Skeletal muscle cell (primary cell): ENCODE data around the gene ICA1.

Experiments
- DNase-seq: peaks from one replicate; pipeline ENCODE4 v3.0.0-alpha.2; 2010; ENCODE audit warnings: low read depth
- H3K4me3 ChIP-seq: 2 replicates; pipeline ENCODE4 v1.5.1; 2011; ENCODE audit warnings: low read depth, mild to moderate bottlenecking, control low read depth, low read length, moderate library complexity

ICA1 gene

DNA sequence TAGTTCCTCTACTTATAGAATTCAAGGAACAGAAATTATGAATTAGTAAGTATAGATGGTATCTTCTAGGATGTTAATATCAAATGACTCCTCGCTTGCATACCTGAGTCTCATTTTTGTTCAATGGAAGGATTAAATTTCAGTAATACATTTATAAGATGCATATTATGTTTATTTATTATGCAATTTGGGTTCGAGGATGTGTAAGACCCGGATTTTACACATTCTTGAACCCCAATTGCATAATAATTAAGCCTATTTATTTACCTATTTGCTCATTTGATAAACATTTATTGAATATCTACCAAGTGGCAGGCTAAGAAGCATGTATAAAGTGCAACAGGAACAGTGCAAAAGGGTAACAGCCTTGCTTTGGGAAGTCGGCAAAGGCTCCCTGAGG is 52.6 kb downstream of the ICA1 start:
- DNase-seq: no peak
- H3K4me3 ChIP-seq: no peak overlapping the region

DNA sequence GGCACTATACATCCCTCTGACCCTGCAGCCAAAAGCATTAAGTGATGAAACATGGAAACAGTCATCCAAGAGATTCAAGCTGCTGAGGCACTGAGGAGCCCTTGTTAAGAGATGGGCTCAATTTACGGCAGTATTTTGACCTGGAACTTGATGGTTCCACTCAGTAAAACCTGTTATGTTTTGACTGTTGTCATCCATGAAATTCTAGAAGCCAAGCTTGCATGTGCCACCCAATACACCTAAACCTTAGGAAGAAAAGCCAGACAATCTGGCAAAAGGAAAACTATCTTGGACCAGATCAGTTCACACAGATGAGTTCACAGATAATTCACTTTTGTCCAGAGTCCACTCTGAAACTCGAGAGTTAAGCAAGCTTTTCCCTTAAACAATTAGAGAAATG is 53.2 kb downstream of the ICA1 start:
- no peak for DNase-seq
- H3K4me3 ChIP-seq: no peak overlapping the region

DNA sequence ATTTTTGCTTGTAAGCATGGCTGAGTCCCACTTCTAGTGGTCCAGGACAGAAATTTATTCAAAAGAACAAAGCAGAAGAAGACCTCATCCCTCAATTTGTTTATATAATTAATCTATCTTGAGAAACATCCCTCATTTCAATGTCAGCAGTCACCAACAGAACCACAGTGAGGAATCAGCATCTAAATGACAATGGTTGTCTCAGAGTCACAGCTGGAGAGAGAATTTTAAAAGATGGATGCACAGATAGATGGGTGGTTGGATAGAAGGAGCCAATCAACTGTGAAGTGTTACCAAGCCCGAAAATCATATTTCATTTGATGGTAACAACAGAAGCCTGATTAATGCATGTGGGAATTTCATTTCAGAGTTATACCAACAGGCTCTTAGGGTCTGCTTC is 55.0 kb downstream of the ICA1 start:
- no peak for DNase-seq

DNA sequence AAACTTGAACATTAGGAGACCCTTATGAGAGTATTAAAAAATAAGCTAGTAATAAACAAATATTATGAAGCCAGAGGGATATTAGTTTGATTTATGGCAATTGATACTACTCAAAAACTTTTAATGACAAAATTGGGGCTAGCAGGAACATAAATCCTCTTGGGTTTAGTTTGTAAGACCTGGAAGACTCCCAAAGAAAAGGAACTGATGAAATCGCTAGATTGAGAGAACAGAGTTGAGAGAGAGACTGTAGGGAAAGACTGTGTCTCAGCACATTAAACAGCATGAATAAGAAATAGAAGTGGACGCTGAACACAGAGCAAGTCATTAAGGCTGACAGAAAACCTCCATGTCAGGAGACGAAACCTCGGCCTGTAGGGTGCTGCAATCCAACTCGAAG is 56.4 kb downstream of the ICA1 start:
- H3K4me3 ChIP-seq: no peak overlapping the region
- DNase-seq: peak; percentile 14

More for the DNA sequence above, 55.0 kb downstream of the ICA1 start:
- H3K4me3 ChIP-seq: no peak overlapping the region

DNA sequence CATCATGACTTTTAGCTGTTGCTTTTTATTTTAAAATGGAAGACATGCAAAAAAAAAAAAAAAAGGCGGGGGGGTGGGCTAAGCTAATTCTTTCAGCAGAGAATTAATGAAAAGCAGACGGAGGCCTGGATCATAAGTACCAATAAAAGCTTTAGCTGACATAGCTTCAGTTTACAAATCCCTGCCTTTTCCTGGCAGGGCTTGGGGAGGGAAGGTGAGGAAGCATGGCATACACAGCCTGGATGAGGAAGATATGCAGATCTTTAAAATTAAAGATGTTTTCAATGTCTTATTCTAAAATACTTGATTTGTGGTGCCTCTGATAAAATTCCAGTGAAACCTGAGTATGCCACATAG is 57.0 kb downstream of the ICA1 start:
- H3K4me3 ChIP-seq: no peak overlapping the region

DNA sequence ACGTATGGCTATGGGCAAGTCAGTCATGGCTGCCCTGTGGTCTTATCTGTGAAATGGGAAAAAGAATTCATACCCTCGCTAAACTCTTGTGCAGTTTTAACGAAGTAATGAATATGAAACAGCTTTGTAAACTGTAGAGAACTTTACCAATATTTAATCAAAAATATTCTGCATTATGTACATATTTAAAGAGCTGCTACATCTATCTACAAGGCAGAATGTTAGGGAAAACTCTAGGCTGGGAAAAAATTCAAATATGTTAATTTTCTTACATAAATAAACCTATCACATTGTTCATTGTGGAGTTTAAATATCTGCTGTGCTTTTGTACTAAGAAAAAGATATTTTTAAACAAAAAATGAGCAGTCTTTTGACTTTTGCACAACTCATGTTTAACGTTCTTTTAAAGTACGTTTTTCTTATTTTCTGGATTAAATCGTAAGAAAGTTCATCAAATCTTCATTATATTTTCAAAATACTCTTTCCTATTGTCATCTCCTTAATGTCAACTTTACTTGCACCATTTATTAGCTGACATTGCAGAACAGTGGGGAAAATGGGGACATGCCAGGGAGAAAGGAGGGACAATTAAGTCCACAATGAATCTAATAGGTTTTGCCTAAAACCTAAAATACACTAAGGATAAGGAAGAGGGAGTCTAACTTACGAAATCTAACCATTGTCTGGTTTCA is 57.5 kb downstream of the ICA1 start:
- H3K4me3 ChIP-seq: no peak overlapping the region
- DNase-seq: no peak

More for the DNA sequence above, 57.0 kb downstream of the ICA1 start:
- DNase-seq: no peak

DNA sequence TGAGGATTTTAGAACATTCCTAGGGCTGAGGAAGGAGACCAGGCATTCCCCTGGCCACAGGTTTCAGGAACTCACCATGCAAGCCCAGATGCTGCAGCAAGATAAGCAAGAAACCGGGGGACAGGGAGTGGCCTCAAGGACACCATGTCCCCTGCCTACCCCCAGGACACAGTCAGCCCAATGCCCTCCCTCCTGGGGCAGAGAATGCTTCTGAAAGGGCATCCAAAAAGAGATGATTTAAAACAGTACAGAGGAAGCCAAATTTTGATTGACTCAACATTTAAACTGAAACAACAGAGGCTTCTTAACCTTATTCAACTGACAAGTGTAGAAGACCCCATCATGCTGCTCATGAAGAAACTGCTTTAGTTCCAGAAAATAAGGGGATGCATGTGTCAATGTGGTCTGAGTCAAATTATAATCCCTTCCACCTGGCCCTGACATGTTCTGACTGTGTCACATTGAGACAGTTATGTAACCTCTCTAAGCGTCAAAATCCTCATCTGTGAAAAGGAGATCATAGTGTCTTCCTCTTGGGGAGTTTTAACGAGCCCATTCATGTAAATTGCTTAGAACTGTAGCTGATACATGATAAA is 60.0 kb downstream of the ICA1 start:
- H3K4me3 ChIP-seq: no peak overlapping the region
- no peak for DNase-seq

DNA sequence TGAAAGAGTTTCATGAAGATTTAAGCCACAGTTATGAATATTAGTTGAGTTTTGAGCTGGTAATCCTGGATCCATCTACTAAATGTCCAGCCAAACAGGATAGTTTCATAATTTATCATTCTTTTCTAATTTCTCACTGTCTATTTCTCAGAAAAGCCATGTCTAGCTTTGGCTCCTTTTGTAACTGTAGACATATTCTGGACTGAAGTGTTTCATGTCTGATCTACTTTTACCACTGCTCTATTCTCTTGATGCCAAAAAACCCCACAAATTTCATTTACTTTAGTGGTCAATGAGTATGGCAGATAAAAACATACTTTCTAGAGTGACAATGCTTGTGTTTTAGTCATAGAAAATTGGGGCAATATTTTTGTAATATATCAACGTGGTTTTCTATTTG is 61.2 kb downstream of the ICA1 start:
- DNase-seq: no peak
- H3K4me3 ChIP-seq: no peak overlapping the region

DNA sequence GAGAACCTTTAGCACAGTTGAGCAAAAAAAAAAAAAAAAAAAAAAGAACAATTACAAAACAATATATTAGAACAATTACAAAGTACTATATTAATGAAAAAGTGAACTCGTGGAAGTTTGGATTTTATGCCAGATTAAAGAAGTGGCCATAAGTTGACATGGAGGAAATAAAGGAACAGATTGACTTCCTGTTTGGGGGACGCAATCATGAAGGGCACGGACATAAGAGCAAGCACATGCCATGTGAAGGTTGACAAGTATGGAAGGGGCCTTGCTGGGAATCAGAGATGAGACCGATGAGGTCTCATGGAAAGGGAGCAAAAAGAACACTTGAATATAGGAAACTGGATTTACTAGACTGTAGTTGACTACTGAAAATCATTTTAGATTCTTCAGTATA is 61.7 kb downstream of the ICA1 start:
- no peak for DNase-seq
- no peak overlapping the region for H3K4me3 ChIP-seq

DNA sequence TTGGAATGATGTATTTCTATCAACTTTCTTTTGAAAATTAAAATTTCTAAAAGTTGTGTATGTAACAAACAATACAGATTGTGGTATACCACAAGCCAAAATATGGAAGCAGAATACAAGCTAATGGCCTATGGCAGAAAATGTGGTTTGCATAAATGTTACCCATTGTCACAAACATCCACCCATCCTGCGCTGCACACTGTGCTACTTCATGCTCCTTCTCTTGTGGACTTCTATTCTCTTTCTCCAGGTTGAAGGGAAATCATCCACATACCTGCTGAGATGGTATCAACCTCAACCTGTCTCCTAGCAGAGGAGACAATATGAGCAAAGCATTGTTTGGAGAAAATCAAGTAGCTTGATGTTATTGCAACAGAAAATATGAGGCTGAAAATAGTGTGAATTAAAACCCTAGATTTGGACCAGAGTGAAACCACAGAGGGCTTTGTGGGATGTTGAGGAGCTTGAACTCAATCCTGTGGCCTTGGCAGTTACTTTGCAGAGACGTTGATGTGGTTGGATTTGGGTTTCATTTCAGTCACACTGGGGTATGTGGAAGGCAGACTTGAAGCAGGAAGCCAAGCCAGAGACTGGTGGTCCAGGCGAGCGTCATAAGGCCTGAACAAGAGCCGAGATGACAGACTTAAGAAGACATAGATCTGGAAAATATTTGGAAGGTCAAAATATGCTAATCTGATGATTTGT is 63.8 kb downstream of the ICA1 start:
- DNase-seq: no peak

DNA sequence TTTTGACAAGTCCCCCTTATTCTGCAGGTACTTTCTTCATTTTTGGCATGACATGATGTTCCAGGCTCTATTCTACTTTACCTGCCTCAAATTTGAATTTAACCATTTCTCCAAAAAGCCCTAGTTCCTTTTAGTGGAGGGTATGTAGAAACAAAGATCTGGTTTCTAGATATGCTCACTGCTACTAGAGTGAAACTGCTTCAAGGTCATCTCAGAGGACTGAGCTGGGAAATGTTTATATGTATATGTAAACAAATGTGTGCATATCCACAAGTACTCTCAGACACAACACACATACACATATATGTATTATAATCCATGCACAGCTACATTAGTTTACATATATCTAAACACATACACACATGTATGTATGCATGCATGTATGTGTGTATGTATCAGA is 69.1 kb downstream of the ICA1 start:
- no peak for DNase-seq
- H3K4me3 ChIP-seq: no peak overlapping the region

More for the DNA sequence above, 63.8 kb downstream of the ICA1 start:
- no peak overlapping the region for H3K4me3 ChIP-seq

DNA sequence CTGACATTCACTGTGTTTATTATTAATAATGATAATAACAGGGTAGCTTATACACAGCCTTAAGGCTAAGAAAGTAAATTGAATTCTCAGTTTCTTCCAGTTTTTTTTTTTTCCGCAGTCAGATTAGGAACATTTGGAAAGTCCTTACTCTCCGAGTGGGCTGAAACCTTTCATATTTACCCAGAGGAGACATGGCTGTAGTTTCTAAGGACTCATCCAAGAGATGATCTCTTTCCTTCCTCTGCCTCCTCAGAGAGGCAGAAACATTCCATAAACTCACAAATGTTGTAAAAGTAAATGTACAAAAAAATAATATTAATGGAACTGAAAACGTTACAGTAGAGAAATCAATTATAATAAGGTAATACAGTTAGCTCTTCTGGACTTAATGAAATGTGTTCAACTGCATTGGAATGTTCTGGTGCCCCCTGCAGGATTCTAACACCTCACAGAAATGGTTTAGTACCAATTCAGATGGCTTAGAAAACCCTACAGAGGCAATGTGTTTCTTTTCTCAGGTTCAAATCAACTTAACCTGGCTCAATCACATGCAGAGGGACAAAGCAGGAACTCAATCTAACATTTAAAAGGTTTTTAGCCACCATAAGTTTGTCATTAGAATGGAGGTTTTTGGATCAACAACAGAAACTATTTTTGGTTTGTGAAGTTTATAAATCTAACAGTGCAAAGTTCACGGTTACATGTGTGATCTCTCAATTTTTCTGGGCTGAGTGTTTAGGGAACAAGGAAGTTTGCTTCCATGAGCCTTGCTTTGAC is 71.7 kb downstream of the ICA1 start:
- H3K4me3 ChIP-seq: no peak overlapping the region
- no peak for DNase-seq

DNA sequence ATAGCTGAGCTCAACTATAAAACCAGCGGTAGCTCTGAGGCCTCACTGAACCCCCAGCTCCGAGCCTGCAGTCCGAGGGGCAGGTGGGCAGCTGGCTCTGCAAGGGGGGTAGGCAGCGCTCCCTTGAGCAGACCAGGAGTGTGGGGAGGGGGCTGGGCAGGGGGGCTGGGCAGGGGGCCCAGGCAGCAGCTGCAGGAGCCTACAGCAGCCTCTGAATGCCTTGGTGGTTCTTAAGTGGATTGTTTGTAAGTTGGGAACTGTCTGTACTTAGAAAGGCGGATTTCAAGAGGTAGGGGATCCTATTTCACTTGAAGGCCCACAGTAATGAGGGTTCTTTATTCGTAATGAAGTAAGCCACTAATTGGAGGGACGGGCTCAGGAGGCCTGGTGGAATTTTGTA is 72.3 kb downstream of the ICA1 start:
- DNase-seq: no peak
- no peak overlapping the region for H3K4me3 ChIP-seq

DNA sequence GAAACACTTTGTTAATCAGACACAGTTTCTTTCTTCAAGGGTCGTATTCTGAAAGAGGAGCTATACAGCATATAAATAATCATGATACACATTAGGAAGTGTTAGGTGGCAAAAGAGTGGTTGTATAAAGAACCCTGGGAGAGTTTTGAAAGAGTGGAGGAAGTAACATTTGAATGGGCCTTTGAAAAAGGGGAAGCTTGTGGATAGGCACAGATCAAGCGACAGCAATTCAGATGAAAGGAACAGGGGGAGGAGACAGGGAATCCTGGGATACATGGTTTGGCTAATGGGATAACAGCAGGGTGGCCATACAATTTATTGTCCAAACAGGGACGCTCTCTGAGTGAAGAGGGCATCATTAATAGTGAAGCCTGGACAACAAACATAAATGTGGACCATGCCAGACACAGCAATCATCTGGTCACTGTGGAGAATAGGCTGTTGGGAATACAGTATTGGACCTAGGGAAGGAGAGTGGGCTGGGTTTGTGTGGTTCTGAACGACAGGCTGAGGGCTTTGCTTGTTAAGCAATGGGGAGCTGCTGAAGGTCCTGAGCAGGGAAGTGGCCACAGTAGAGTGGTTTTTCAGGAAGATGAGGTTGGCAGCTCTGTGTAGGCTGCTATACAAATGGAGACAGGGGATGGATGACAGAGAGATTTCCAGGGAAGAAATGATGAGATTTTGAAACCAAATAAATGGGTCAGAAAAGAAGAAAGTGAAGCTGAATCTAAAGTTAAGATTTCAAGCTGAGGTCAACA is 75.9 kb downstream of the ICA1 start:
- no peak overlapping the region for H3K4me3 ChIP-seq
- DNase-seq: no peak

DNA sequence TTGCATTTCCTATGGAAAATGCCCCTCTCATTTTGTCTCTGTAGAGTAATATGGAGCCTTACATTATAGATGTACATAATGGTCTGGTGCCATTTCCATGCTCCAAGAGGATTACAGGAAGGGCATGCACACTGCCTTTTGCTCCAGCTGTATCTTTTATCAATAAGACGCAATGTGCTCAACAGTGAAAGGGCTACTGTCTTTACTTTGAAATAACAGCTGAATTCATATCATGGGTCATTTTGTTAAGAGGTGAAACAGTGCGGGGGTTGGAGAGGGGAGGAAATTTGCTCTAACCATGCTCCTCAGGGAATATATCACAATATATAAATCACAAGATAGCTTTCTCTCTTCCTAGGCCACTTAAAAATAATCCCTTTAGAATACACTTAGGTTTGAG is 77.7 kb downstream of the ICA1 start:
- DNase-seq: no peak
- no peak overlapping the region for H3K4me3 ChIP-seq

DNA sequence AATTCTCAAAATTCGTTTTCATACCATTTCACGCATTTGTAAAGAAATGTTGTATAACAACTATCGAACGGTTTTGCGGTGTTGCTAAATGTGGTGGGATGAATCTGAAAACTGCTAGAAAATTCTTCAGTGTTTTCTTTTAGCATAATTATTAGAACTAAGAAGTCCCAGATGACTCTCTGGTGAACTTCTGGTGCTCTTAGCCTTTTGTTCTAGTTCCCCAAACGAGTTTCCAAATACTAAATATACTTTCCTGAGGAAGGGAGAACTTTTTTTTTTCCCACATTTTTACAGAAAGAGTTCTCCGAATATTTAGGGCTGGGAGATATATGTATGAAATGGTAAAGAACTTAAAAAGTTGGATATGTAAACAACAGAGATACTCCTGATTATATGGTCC is 82.5 kb downstream of the ICA1 start:
- no peak overlapping the region for H3K4me3 ChIP-seq
- DNase-seq: no peak

DNA sequence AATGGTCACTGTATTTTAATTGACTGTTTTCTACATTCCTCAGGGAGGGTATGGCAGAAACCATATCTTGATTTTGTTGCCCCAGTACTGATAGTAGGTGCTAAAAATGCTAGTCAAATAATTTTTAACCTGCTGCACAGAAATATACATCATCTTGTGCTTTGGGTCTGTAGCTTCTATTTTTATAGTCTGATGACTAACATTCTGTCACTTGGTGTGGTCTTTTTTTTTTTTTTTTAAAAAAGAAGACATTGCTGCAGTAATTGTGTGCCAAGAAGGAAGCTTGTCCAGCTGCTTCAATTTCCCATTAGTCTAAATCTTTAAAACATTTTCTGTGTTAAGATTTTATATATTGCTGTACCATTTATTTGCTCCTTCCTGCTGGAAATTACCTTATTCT is 83.6 kb downstream of the ICA1 start:
- no peak for DNase-seq
- H3K4me3 ChIP-seq: no peak overlapping the region

DNA sequence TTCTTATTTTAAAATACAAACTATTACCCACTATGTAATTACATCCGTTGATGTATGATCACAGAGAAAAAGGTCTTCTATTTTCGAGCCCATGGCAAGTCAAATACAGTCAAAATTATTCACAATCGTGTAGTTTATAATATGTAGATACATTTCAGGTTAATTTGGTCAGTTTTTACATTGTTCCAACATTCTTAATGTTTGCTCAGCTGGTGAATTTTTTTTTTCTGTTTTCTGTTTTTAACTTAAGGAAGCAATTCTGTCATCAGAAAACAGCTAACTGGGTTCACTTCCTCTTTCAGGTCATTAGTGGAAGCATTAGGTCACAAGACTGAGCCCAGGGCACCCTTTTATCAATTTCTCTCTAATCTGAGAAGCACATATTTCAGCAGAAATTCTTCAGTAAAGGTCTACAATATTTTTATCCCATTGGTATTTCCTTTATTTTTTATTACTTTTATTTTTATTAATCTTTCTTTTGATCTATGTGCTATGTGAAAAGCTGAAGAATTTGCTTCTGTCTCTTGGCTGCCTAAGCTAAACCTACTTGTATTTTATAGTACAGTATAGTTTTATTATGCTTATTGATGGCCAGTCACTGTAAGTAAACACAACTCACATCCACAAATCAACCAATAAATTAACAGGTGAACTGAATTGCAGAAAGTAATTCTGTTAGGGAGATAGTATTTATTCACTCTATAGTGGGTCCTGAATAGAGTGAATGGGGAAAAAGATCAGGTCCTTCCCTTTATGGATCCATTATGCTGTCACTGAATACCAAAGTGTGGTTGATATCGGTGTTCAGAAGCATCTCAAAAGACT is 84.6 kb downstream of the ICA1 start:
- DNase-seq: no peak
- H3K4me3 ChIP-seq: no peak overlapping the region
